Effector CD4-positive, alpha-beta T cell (primary cell): ENCODE data around the gene SV2B.
"Not testable (repeated sequence)": the region's sequence is repeated elsewhere in the genome, so short reads cannot be mapped to it uniquely, and the experiment has no call there.

ENCODE experiments used
- DNase-seq: peaks from one replicate; pipeline ENCODE4 v3.0.0-alpha.2; 2020

SV2B gene

DNA sequence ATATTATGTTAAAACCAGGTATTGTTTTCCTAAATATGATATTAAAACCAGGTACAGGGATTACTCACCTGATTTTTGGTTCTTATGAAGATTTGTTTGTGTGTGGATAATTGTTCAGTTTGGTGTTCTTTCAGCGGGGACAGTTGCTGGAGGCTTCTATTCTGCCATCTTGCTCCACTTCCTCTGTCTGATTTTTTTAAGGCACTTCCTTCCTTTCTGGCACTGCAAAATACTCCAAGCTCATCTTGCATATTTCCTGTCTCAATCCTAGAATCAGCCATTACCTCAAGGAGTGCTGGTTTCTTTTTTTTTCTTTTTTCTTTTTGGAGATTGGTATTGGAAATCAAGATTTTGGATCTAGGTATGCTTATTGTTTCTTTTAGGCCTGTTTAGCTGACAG is 229.9 kb downstream of the SV2B start:
- no peak for DNase-seq

DNA sequence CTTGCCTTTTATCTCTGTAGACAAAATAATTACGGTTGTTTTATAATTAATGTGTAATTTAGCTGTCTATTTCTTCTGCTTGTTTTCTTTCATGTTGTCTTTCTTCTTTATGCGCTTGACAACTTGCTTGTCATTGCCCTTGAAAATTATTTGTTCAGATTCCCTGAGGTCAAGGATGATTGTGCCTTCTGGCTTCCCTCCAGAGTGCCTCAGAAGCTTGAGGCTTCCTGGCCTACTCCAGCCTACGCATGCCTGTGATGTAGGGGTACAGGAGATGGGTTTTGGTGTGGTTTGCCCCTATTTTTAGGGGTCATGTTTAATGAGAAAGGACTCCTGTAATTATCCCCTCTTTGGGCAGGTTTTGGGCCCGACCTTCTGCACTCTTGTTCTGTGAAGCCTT is 231.5 kb downstream of the SV2B start:
- DNase-seq = no peak

DNA sequence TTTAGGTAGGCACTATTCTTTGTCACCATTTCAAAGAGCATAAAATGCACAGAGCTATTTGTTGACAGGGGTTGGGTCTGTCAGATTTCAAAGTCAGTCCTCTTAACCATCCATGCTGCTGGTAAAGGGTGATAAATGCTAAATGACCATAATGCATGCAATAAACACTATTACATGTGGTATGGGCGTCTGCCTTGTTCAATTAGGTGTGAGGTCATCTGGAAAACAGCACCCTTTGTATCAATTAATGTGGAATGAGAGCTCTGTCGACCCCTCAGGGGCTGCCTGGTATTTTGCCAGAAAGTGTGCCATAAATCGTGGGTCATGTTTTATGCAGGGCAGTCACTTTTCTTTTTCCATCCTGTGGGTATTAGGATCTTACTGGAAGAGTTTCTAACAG is 235.6 kb downstream of the SV2B start:
- no peak for DNase-seq

DNA sequence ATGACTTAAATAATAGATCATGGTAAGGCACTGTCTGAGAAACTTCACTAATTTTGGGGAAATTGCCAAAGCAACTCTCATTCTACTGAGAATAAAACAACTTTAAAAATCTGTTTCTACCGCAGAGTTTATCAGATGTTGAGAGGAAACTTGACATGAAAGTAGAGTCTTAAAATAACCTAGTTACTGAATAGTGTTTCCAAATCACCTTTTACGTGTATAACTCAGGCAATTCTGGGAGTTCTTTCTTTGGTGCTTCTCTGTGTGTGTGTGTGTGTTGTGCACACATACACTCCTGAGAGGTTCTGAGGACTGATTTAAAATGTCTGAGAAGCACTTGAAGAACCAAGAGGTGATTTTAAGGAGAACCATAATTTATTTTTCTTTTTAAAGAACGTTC is 236.6 kb downstream of the SV2B start:
- no peak for DNase-seq

DNA sequence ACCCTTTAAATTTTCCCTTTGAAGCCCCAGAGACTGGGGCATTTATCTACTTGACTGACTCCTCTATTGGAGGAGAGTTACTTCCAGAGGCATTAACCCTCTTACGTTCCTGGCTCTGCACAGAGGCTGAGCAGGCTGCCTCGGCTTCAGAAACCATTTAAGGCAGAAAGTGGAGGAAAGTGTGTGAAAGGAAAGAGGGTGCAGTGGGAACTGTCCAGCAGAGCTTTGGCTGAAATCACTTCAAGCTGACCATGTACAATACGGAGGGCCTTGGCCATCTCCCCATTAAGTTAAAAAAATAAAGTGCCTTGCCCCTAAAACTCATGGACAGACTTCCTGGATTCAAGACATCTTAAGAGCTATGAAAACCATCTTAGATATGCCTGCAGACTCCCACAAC is 238.7 kb downstream of the SV2B start:
- DNase-seq = no peak

DNA sequence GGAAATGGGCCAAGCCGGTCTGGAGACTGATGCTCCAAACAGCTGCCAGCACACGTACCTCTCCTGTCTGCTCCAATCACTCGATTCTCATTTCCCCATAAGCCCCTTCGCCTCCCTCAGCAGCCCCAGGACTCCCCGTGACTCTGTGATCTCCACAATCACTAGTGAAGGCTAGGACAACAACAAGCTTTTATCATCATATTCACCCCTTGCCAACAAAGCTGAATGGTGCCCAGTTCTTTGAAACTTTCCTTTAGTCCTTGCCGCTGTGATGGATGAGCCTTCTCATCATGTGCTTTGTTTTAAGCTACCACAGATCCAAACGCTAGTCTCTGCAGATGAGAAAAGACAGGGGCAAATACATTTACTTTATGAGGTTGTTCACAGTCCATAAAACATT is 242.0 kb downstream of the SV2B start:
- DNase-seq = no peak

DNA sequence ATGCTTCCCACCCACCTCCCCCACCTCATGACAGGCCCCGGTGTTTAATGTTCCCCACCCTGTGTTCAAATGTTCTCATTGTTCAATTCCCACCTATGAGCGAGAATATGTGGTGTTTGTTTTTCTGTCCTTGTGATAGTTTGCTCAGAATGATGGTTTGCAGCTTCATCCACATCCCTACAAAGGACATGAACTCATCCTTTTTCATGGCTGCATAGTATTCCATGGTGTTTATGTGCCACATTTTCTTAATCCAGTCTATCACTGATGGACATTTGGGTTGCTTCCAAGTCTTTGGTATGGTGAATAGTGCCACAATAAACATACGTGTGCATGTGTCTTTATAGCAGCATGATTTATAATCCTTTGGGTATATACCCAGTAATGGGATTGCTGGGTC is 244.9 kb downstream of the SV2B start:
- not testable (repeated sequence) for DNase-seq

DNA sequence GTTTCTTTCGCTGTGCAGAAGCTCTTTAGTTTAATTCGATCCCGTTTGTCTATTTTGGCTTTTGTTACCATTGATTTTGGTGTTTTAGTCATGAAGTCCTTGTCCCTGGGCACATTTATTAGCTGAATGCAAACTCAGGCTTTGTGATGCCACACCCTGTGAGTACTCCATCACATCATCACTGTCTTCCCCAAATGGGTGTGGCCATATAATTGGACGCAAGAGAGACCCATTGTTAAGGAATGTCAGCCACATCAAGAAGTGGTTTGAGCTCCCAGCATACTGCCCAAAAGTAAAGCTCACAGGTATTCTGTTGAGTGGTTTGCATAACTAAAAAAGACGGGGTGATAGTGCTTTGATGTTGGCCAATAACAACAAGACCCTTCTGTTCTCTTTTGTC is 245.7 kb downstream of the SV2B start:
- no peak for DNase-seq

DNA sequence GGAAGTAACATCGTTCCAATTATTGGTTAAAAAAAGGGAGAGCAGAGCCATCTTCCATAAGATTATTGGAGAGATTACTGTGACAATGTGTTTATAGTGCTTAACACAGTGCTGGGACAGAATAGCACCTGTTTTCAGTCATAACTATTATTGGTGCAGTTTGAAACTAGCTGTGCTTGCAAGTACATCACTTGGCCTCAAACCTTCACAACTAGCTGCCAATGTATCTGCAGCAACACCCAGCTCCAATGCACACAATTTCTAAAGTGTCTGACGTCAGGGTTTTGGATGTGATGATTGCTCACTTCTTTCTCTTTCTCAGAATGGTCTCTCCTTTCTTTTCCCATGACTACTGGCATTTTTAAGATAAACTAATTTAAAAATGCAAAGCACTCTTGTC is 246.2 kb downstream of the SV2B start:
- DNase-seq = no peak

DNA sequence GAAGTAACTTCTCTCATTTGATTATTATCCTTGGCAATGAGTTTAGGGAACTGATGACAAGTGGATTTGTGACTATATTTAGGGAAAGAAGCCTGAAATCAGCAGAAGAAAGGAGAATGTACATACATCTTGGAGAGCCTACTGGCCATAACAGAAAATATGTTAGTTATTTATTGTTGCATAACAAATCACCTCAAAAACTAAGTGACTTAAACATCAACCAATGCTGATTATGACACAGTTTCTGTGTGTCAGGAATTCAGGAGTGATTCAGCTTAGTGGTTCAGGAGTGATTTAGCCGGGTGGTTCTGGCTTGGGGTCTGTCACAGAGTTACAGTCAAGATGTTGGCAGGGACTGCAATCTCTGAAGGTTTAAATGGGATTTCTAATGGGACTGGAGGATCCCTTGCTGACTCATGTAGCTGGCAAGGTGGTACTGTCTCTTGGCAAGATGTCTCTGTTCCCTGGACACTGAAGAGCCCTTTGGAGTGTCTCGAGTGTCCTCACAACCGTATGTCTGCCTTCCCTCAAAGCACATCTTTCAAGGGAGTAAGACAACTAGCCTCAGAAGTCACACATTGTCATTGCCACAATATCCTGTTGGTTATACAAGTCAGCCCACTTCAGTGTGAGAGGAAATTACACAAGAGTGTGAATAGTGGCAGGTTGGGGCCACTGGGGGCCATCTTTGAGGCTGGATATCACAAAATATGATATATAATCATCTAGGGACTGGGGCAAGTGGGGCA is 248.9 kb downstream of the SV2B start:
- no peak for DNase-seq
